ENCODE data around the gene MBOAT1. TPM values are rescaled to one million over a fixed set of nuclear protein-coding genes. Genes with fewer than 3 reads are reported as not detected.

The MBOAT1 gene
- total RNA-seq, 4 donors from 2014 or later: 9.6 to 24.3 (median 12.6) TPM

- Histone ChIP-seq H3K27ac (peak overlapping the region; percentile 46 to 60 (median 56)), H3K4me3 (replicated peaks in 1 of 3) (no peak overlapping the region), H3K27me3 (no peaks in the 10 kb centered on the region), H3K4me1 (peaks cover 18 to 35% of the 10 kb centered on the region in 2 donors), H3K36me3 (no peaks in the 10 kb centered on the region), H3K9me3 (no peaks in the 10 kb centered on the region)
- intact Hi-C loops (cut with DNase I): no loop called here
- WGBS, 2 donors: 41 to 57% methylated on average over 6 of the region's 6 CpGs
- peak in 1 of 2 donors; percentile 29 for DNase-seq
- TF ChIP-seq CTCF (IDR thresholded peaks at IDR 0.05) (no peak), POLR2A (IDR thresholded peaks at IDR 0.05) (peak in 1 of 2 donors; percentile 26)
These were observed 92.8 kb downstream of the MBOAT1 start for GRCh38 chr6:20119485-20119884.

- Histone ChIP-seq H3K9me3 (no peaks in the 10 kb centered on the region), H3K36me3 (no peaks in the 10 kb centered on the region), H3K4me3 (replicated peaks in 1 of 3) (no peak overlapping the region), H3K4me1 (peaks cover 18 to 35% of the 10 kb centered on the region in 2 donors), H3K27me3 (no peaks in the 10 kb centered on the region), H3K27ac (peak overlapping the region; percentile 46 to 60 (median 56))
- WGBS, 2 donors: 47 to 63% methylated on average over 4 of the region's 4 CpGs
- no peak for TF ChIP-seq CTCF (IDR thresholded peaks at IDR 0.05)
- TF ChIP-seq POLR2A (IDR thresholded peaks at IDR 0.05): no peak
- peak in 1 of 2 donors; percentile 9 for DNase-seq
- intact Hi-C loops (cut with DNase I): no loop called here
These were observed 93.4 kb downstream of the MBOAT1 start for GRCh38 chr6:20118892-20119291.

- WGBS, 2 donors: 43 to 59% methylated on average over 3 of the region's 3 CpGs
- intact Hi-C loops (cut with DNase I): no loop called here
- H3K9me3 ChIP-seq: no peaks in the 10 kb centered on the region
- no peaks in the 10 kb centered on the region for H3K27me3 ChIP-seq
- no peak overlapping the region for H3K4me3 ChIP-seq (replicated peaks in 1 of 3)
- peak overlapping the region in 2 of 3 donors; percentile 38 to 48 for H3K27ac ChIP-seq
- no peak for TF ChIP-seq POLR2A (IDR thresholded peaks at IDR 0.05)
- no peak for TF ChIP-seq CTCF (IDR thresholded peaks at IDR 0.05)
- peak; percentile 53 to 65 for DNase-seq
- H3K4me1 ChIP-seq: peaks cover 18 to 35% of the 10 kb centered on the region in 2 donors
- no peaks in the 10 kb centered on the region for H3K36me3 ChIP-seq
These were observed 94.8 kb downstream of the MBOAT1 start for GRCh38 chr6:20117474-20117873.

GRCh38 chr6:20116792-20117191, 95.5 kb downstream of the MBOAT1 start:
- Histone ChIP-seq H3K4me3 (replicated peaks in 1 of 3) (no peak overlapping the region), H3K36me3 (no peaks in the 10 kb centered on the region), H3K9me3 (no peaks in the 10 kb centered on the region), H3K27me3 (no peaks in the 10 kb centered on the region), H3K4me1 (peaks cover 18 to 35% of the 10 kb centered on the region in 2 donors), H3K27ac (peak overlapping the region in 1 of 3 donors; percentile 38)
- TF ChIP-seq POLR2A (IDR thresholded peaks at IDR 0.05) (no peak), CTCF (IDR thresholded peaks at IDR 0.05) (no peak)
- 92 to 94% methylated on average over 7 of the region's 7 CpGs for WGBS, 2 donors
- DNase-seq: no peak
- intact Hi-C loops (cut with DNase I): no loop called here

GRCh38 chr6:20115246-20115980, 96.9 kb downstream of the MBOAT1 start:
- H3K4me3 ChIP-seq (replicated peaks in 1 of 3): no peak overlapping the region
- intact Hi-C loops (cut with DNase I): no loop called here
- TF ChIP-seq CTCF (IDR thresholded peaks at IDR 0.05): no peak
- no peak for TF ChIP-seq POLR2A (IDR thresholded peaks at IDR 0.05)
- H3K27me3 ChIP-seq: no peaks in the 10 kb centered on the region
- H3K27ac ChIP-seq: peak overlapping the region in 2 of 3 donors; percentile 16 to 38
- H3K9me3 ChIP-seq: no peaks in the 10 kb centered on the region
- peak in 1 of 2 donors; percentile 12 for DNase-seq
- WGBS, 2 donors: 55 to 73% methylated on average over 9 of the region's 9 CpGs
- no peaks in the 10 kb centered on the region for H3K36me3 ChIP-seq
- H3K4me1 ChIP-seq: peaks cover 18 to 35% of the 10 kb centered on the region in 2 donors
